Omental fat pad (tissue), 4 donors: Measurements from ENCODE around the gene MACROD2. TPM values are rescaled to one million over a fixed set of nuclear protein-coding genes. Genes with fewer than 3 reads are reported as not detected.

Source experiments
- ATAC-seq: fragments of 150-250 bp; one replicate; pipeline ENCODE4 v1.9.1; 2016; ENCODE audit warnings: mild to moderate bottlenecking, moderate library complexity; ENCODE audit not compliant: low FRiP score
- DNase-seq: peaks from one replicate; pipeline ENCODE4 v3.0.0-alpha.2; 2019; ENCODE audit warnings: low spot score
- total RNA-seq, 4 donors: library from RNA; depleted of rRNA; stranded (reverse); fragments of >200 nt; gene quantifications; one replicate each; pipeline ENCODE4 v1.1.0, GENCODE V29; 2016
- TF ChIP-seq, protein P1 (sequence below), 3 donors: fragments of 450-650 bp; IDR thresholded peaks; one replicate each; pipeline ENCODE4 v1.5.1; 2016 to 2017; ENCODE audit warnings: antibody characterized with exemption in 3 of 3, mild to moderate bottlenecking in 3 of 3, moderate library complexity in 2 of 3

The MACROD2 gene
- total RNA-seq, 4 donors from 2014 or later: 6.8 to 54.1 (median 7.4) TPM

DNA sequence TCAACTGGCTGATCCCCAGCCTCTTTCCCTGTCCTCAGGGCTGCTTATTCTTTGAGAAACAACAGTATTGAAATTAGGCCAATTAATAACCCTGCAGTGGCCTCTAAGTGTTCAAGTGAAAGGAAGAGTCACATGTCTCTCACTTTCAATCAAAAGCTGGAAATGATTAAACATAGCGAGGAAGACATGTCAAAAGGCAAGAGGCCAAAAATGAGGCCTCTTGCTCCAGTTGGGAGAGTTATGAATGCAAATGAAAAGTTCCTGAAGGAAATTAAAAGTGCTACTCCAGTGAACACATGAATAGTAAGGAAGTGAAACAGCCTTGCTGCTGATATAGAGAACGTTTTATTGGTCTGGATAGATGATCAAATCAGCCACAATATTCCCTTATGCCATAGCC, 131.5 kb downstream of the MACROD2 start:
- ATAC-seq (no peak), DNase-seq (no peak)
- TF ChIP-seq, protein P1, sequence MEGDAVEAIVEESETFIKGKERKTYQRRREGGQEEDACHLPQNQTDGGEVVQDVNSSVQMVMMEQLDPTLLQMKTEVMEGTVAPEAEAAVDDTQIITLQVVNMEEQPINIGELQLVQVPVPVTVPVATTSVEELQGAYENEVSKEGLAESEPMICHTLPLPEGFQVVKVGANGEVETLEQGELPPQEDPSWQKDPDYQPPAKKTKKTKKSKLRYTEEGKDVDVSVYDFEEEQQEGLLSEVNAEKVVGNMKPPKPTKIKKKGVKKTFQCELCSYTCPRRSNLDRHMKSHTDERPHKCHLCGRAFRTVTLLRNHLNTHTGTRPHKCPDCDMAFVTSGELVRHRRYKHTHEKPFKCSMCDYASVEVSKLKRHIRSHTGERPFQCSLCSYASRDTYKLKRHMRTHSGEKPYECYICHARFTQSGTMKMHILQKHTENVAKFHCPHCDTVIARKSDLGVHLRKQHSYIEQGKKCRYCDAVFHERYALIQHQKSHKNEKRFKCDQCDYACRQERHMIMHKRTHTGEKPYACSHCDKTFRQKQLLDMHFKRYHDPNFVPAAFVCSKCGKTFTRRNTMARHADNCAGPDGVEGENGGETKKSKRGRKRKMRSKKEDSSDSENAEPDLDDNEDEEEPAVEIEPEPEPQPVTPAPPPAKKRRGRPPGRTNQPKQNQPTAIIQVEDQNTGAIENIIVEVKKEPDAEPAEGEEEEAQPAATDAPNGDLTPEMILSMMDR (IDR thresholded peaks at IDR 0.05): no peak

- ATAC-seq (no peak), DNase-seq (no peak)
- TF ChIP-seq, protein P1 (IDR thresholded peaks at IDR 0.05): no peak
Observed at GRCh38 chr20:14127514-14128223, 132.4 kb downstream of the MACROD2 start.

- no peak for ATAC-seq
- TF ChIP-seq, protein P1 (IDR thresholded peaks at IDR 0.05): no peak
- DNase-seq: no peak
Observed at GRCh38 chr20:14134004-14134403, 138.7 kb downstream of the MACROD2 start.

DNA sequence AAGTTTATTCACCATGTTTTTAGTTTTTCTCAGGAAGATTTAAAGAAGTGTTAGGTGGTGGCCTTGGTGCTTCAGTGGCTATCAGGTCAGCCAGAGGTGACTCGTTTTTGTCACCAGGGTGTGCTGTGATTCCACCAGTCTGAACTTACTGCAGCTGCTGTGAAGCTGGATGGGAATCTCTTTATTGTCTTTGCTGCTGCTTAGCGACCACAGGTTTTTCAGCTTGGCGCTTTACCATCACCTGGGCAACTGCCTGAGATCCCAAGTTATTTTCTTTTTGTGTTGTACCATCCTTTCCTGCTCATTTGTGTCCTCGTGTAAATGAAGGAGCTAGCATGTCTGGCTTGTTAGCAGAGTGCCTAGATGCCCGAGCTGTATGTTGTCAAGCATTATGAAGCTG, 146.9 kb downstream of the MACROD2 start:
- DNase-seq (no peak), ATAC-seq (no peak)
- TF ChIP-seq, protein P1 (IDR thresholded peaks at IDR 0.05): no peak

DNA sequence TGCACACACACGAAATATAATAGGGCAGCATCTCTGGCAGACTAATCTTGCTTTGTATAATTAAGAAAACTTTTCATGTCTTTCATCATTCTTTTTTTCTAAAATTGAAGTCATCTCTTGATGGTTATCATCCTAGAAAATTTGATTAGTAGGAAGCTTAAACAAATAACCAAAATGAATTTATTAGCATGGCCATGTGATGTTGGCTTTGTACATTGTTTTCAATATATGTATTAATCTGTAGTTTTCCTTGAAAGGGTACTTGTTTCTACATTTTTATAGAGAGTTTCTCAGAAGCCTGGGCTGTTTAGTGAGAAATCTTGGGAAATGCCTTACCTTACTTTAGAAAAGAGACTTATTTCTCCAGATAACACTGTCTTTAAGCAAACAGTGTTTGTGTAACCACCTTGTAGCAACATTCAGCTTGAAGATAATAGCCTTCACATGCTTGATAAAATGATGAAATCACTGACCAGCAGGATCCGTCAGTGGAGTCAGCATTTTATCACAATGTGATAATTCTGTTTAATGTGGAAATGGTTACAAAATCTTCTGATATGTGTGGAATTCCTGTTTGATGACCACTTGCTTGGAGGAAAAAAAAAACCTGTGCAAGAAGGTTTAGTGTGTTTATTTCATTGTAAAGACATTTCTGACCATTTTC, 147.8 kb downstream of the MACROD2 start:
- peak; percentile 79 for ATAC-seq
- TF ChIP-seq, protein P1 (IDR thresholded peaks at IDR 0.05): no peak

DNA sequence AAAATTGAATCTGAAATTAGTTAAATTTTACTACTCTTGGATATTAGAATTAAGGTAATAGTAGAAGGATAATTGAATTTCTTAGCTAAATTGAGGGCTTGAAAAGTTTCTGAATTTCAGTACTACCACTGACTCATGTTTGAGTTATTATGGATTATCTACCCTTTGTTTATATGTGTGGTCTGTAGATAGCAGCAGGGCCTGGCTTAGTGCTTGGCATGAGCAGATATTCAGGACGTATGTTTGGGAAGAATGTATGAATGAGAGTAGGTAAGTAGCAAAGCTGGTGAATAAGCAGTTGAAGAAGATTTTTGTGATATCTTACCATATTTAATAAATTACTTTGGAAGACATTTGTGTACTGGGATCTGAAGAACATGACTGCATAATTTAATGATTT, 152.7 kb downstream of the MACROD2 start:
- TF ChIP-seq, protein P1 (IDR thresholded peaks at IDR 0.05): no peak
- ATAC-seq (no peak), DNase-seq (no peak)

More for the DNA sequence above, 147.8 kb downstream of the MACROD2 start:
- no peak for DNase-seq

GRCh38 chr20:14155361-14155760, 160.0 kb downstream of the MACROD2 start:
- ATAC-seq (no peak), DNase-seq (no peak)
- TF ChIP-seq, protein P1 (IDR thresholded peaks at IDR 0.05): no peak
